ENCODE data around the gene ICE2.

Gene ICE2

DNA sequence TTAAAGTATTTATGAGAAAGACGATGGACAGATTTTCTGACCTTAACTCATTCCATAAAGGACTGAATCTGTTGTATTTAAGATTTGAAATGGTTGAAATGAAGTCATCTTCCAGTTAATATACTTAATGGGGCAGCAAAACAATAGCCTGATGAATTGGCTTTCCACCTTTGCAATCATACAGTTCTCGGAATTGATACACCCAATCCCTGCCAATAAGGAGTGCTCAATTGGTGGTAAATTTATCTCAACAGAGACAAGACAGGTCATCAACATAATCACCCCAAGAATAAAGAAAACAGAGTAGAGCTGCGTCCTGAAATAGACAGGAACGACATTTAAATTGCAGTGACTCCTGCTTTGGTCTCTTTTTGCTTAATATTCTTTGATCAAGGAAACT, 92.3 kb downstream of the ICE2 start:
- no peak for DNase-seq

DNA sequence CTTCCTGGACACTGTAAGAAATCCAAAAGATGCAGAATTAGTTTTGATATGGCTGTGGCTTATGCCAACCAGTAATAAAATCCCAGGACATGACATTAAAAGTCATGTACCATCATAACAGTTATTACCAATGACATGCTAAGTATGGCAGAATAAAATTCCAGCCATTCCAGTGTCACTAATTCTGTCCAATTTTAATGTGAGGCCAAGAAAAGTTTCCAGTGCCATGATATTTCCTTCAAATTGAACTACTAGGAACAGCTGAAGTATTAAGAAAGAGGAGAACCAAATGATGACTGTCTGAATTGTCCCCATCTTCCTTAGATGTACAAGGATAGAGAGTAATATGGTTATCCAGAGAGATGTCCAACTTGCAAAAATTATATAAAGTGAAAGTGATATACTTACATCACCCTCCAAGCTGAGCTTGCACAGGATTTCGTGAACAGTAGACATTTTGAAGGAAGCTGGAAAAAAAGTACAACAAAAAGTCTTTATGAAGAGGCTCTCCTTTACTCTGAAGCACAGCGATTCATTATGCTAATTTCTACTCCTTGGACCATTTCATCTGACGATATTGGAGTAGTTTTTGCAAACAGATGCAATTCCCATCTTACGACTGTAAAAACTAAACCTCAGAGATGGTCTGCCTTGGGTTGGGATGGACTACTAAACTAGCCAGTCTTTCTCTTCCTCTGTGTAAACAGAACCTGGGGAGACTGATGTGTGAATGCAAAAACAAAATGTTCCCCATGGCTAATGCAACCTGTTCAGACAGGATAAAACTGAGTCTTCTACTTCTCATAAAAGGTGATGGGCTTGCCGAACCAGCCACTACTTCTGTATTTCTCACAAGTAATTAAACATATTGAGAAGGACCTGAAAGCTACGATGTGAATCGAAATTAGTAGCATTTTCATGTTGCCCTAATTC, 93.1 kb downstream of the ICE2 start:
- DNase-seq: no peak

DNA sequence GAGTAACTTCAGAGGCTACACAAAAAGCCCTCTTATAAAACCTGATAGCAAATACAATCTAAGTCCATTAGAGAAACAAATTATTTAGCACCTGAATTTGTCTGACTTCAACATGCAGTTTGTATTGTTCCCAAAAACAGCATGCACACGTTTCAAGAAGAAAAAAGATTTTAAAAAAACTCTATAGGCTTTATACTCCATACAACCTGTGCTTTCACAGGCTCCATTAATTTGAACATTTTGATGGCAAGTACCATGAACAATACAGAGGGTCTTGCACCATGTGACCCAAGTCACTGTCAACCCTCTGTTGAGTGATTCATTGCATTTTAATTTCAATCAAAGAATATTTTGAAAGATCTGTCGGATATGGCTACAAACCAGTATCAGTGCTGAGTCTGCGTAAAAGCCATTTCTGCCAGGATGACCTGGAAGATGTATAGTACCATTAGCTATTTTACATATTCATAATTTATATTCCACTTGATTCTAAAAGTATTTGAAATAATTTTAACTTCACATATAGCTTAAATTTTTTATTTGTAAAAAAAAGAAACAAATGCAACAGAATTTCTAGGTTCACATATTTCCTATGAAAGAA, 94.3 kb downstream of the ICE2 start:
- DNase-seq: no peak

DNA sequence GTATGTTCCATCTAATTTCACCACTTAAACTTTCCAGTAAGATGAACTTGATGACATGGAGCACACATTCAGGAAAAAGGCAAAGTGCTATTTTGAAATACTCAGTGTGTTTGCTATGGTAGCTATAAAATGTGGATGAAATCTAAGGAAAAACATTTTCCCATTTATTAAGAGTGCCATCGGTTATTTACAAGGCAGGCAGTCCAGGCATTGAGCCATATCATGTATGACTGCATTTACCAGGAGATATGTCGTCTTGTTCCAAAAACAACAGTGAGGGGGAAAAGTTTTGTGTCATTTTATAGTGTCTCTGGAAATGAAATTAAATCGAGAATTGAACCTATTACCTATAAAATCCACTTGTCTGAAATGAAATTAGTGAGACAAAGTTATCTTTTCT, 94.9 kb downstream of the ICE2 start:
- DNase-seq: no peak

DNA sequence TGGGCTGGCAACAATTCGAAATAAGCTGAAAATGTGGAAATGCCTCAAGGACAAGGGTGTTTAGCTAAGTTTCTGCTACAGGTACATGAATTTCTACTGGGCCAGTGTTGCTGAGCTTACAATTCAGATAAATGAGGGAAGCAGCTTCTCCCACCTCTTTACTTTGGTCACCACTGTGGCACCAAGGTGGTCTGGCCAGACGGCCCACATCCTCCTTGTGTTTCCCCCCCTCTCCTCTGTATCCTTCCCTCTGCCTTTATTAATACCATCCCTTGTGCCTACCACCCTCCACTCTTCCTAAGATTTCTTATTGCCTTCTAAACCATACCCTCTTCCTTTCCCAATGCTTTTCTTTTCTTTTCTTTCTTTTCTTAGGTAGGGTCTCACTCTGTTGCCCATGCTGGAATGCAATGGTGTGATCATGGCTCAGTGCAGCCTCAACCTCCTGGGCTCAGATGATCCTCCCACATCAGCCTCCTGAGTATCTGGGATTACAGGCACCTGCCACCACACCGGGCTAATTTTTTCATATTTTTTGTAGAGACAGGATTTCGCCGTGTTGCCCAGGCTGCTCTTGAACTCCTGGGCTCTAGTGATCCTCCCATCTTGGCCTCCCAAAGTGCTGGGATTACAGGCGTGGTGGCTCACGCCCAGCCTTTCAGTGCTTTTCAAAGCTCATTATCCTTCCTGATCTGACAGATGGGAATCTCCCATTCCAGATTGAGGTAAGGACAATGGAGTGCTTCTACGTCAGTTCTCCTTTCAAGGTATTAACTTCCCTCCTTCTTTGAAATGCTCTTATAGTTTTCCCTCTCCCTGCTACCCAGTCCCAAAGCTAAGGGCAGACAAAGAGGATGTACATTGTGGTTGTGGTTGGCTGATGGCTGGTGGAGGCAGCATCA, 95.9 kb downstream of the ICE2 start:
- DNase-seq: no peak

DNA sequence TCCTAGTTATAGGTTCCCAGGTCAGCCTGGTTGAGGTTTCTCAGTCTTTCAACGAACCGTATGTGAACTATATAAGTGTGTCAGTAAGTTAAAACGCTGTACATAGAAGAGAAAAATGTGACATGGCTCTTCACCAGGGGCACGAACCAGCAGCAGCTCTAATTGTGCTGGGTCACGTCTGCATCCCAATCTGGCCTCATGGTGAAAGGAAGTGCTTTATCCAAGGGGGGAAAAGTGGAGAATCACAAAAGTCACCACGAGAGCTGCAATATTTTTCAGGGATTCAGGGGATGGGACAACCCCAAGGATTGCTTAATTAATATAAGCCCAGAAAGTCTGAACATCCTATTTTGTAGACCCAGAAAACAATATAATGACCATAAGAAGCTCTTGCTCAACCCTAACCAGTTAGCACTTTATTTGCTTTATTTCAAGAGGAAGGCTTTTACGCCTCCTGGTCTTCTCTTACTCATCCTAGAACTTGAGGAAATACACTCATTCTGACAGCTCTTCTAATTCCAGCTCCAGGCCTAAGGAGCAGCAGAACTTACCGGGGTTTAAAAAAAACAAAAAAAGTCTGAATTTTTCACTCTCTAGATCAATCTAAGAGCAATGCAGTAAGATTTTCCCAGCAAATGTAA, 97.7 kb downstream of the ICE2 start:
- DNase-seq: no peak

DNA sequence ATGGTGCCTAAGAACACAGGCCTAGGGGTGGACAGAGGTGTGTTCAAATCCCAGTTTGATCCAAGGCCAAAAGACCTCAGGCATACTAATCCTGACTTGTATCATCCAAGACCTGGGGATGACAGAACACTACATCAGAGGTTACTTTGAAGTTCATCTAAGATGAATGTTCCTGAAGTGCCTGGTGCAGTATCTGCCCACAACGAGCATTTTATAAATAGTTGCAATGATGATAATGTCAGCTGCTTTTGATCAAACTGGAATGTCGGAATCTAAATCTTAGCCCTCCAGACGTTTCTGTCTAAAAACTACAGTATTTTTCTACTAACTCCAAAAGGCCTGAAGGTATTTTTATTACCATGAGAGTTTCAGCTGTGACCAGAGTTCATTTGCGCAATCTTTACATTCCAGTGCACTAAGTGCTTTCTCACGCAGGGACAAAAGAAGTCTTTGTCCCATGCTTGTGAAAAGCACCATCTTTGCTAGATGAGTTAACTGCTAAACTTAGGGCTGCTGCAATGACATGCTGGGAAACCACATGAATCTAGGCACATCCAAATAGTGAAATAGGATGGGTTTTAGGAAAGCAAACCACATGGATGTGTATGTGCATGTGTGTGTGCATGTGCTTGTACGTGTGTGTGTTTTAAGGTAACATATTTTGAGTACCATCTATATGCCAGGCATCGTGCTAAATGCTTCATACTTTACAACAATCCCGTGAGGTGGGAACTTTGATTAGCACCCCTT, 99.2 kb downstream of the ICE2 start:
- DNase-seq: no peak

DNA sequence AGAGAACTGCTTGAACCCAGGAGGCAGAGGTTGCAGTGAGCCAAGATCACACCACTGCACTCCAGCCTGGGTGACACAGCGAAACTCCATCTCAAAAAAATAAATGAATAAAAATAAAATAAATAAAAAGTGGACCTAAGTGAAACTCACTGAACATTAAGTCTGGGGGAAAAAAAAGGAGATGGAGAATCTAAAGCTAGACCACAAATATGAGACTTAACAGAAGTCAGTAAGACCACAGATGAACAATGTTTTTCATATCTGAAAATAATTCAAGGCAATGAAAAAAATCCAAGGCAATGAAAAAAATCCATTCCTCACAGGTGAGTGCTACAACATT, 99.8 kb downstream of the ICE2 start:
- no peak for DNase-seq

DNA sequence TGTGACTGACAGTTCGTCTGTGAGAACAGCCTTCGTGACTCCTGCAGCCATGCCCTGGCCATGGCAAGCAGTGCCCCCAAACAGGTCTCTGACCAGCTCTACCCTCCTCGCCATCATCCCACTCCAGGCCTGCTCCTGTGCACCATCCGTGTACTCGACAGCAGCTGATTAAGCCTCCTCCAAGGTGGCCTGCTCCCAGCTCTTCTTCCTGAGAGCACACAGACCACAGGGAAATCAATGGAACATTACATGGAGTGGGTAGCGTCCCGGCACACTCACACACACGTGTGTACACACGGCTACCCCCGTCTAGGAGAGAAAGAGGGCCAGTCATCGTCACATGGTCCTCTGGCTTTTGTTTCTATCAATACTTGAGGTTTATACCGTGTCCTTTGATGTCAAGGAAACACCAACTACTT, 102.3 kb downstream of the ICE2 start:
- no peak for DNase-seq

DNA sequence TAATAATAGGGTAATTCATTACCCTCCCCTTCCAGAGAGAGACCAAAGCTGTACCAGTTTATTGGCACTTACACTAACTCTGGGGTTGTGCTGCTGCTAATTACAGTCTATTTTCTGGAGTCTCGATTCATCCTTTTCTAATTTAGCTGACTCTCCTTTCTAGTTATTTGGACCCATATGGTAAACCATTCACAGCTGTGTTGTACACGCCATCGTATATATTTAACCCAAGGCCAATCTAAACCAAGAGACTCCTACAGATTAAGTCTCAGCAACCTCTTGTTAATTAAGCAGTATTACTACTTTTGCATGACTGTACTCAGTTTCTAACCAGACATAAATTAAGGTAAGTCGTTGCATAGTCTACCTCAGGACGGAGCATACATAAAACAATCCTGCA, 103.6 kb downstream of the ICE2 start:
- DNase-seq: no peak

DNA sequence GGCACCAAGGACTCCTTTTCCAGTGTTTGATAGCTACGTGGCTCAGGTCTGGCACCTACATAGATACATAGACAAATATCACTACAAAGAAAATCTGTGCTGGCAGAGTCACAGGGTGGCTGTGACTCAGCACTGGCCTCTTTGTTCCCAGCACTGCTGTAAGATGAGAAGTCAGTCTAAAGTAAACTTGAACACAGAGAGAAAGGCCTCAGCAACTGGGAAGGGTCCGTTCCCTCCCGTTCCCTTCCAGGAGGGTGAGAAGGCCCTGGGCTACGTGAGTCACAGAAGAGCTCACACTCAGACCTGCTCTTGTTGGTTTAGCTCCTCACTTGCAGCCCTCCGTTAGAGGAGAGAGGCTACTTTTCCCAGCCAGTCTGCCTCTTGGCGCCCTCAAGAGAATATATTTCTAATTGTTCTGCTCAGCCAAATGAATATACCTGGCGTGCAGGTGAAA, 104.3 kb downstream of the ICE2 start:
- no peak for DNase-seq

DNA sequence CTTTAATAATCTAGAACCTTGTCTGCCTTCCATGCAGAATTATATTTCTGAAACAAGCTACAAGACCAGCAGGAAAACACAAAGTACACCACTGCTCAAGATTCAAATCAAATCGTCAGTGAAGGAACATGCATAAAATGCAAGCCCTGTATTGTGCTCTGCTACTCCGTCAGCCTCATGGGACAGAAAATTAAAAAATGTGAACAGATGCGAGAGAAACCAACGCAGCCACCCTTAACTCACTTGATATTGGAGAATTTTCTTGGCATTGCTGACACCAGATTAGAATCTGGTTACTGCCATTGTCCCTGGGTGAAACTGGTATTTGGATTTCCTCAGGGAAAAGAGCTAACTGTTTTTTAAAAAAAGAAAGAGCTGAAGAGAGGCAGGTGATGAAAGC, 104.7 kb downstream of the ICE2 start:
- DNase-seq: no peak

DNA sequence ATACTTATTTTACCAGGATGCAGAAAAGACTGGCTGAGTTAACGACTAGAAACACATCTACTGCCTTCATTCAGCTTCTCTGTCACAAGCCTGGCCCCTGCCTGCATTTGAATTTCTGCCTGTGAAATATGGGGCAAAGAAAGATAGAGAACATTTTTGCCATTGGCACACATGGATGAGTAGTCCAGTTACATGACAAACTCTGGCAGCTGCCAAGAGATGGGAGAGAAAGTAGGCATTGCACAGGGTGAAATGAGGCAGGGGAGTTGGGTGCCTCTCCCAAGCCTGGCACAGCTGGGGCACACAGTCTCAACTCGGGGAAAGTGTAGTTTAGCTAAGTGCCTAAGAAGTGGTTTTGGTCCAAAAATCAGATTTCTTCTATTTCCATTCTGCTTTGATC, 105.2 kb downstream of the ICE2 start:
- DNase-seq: no peak

DNA sequence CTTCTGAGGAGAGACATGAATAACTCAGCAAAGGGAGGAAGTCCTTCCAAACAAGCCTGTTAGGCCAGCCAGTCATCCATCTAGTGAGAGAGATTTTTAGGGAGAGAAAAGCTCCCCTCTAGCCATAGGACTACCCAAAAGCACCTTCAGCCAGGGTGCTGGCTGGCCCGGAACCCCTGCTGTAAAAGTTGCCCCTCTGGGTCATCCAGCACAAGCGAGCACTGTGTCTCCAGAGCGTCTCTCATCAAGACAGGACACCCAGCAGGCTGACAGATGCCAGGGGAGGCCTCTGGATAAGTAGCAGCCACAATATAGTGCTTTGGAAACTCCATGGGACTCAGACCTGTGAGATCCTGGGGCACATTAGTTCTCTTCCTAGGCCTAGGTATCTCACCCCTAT, 105.6 kb downstream of the ICE2 start:
- DNase-seq: no peak

DNA sequence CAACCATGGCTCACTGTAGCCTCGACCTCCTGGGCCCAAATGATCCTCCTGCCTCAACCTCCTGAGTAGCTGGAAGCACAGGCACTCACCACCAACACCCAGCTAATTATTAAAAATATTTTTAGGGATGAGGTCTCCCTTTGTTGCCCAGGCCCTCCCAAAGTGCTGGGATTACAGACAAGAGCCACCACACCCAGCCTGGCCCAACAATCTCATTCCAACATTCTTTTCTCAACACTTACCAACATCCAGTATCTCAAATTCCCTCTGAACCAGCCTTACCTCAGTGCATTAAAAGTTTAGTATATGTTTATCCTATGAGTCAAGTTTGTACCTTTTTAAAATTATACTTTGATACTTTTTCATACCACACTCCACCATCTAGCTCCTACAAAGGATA, 106.2 kb downstream of the ICE2 start:
- DNase-seq: no peak

DNA sequence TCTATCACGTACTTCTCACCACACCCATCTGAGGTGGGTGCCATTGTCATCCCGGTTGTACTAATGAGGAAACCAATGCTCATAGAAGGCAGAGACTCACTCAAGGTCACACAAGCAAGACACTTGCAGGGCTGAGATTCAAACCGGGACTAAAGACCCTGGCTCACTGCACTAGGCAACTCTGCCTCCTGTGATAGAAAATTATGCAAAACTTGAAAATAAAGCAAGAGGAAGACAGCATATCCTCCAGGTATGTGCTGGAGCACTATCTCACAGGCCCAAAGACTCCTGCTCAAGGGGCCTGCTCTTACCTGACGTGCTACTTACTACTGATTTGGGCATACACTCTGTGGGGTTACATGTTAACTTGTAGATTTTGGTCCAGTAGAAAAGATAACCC, 106.7 kb downstream of the ICE2 start:
- DNase-seq: no peak

DNA sequence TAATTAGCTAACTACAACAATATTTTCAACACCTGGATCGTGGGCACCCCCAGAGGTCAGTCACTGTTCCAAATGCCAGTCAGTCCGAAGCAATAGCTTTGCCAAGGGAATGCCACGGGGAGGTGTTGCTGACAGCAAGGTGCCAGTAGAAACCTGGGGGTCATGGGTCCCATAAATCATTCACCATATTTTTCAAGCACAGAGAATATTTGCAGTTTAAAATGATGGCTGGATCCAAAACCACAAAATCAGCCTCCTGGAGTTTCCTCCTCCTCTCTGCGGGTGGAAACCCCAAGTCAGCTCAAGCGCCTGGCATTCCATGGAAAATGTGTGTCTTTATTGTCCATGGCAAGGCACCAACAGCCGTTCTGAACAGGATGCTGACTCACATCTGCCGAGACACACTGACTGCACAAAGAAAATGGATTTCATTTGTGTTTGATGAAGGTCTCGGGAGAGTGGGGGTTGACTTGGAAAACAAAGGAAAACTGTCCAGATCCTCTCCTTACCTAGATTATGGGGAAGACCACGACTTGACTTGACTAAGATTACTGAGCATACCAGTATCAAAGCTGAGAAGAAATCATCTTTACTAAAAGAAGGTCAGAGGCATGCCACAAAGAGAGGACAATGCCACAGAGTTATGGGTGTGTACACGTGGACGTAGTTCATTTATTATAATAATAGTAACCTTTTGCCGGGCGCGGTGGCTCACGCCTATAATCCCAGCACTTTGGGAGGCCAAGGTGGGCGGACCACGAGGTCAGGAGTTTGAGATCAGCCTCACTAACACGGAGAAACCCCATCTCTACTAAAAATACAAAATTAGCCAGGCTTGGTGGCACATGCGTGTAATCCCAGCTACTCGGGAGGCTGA, 107.5 kb downstream of the ICE2 start:
- no peak for DNase-seq

DNA sequence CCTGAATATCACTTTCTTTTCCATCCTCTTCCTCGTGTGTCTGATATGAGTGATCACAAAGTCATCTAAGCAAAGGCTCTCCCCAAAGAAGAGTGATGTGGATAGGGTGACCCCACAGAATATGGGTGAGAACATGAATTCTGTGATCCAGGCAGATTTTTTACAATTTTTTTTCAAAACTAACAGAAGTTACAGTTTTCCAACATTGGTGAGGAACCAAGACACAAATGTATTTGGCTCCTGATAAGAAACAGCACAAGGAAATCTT, 108.1 kb downstream of the ICE2 start:
- no peak for DNase-seq

DNA sequence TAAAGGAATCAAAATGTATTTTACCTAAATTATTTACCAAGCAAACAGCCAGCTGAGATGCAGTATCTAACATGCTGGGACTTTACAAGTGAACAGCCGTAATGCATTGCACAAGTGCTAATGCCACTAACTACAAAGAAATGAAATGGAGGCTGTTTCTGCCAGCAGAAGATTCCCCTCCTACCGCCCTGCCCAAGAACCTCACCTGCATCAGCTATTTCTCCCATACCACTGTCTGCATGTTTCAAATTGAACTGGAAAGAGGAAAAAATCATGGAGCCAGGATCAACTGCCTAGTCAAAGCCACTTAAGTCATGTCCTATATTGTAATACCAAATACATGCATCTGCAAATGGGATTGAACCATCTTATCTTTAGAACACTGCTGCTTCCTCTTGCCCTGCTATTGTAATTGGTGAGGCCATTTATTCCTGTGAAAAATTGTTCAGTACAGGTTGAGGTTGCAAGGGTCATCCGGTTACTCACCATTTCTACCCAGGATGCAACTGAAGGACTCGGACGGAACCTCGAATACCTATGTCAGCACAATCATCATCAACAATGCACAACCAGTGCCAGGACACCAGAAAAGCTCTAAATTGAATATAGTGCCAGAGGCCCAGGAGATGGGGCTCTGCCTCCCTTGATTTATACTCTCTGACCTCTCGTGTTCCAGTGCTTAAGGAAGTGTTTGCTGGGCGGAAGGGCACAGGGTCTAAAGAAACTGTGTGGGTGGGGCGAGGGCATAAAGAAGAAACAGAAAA, 108.7 kb downstream of the ICE2 start:
- no peak for DNase-seq

DNA sequence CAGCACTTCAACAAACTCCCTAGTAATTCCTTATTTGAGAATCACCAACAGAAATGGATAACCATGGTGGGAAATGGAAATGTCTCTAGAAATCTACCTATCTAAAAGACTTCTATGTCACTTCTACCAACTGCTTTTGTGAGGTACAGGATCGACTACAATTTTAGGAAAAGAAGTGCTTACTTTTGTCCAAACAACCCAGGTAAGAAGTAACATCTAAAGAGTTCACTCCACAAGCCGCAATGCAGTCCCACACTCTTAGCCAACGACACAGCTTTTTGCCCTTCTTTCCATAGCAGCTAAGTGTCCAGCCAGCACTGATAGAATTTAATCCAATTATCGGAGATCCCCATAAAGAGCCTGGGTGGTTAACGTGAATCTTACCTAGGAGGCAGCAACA, 109.2 kb downstream of the ICE2 start:
- no peak for DNase-seq

Measured in CD4-positive, alpha-beta T cell treated with Interleukin-15 for 1 hour (primary cell).